Mesenchymal stem cell (in vitro differentiated cells and primary cell): ENCODE results near the gene KRTAP26-1.
A peak's percentile ranks its signal among the peaks of the same experiment; 100 is the strongest.

Source experiments
- DNase-seq: peaks from one replicate; pipeline ENCODE4 v3.0.0-alpha.2; 2013
- H2AFZ ChIP-seq: one replicate; pipeline ENCODE4 v1.6.1; 2013; ENCODE audit warnings: low read depth, mild to moderate bottlenecking, control low read depth, inconsistent platforms, low read length, moderate library complexity
- H2AK5ac ChIP-seq: 2 replicates; pipeline ENCODE4 v1.6.1; 2013; ENCODE audit warnings: low read length, moderate library complexity, mild to moderate bottlenecking, inconsistent platforms; ENCODE audit not compliant: severe bottlenecking
- H2BK120ac ChIP-seq: one replicate; pipeline ENCODE4 v1.6.1; 2013; ENCODE audit warnings: low read depth, mild to moderate bottlenecking, inconsistent platforms, low read length, moderate library complexity
- H2BK12ac ChIP-seq, 2 experiments: one replicate each; pipeline ENCODE4 v1.6.1; 2013; ENCODE audit warnings: inconsistent platforms in 2 of 2, low read length in 2 of 2, mild to moderate bottlenecking in 2 of 2, moderate library complexity in 2 of 2, control low read depth in 1 of 2
- H2BK15ac ChIP-seq: one replicate; pipeline ENCODE4 v1.6.1; 2013; ENCODE audit warnings: mild to moderate bottlenecking, low read depth, inconsistent platforms; ENCODE audit not compliant: poor library complexity, severe bottlenecking
- H2BK5ac ChIP-seq: 2 replicates; pipeline ENCODE4 v1.6.1; 2013; ENCODE audit warnings: low read depth, mild to moderate bottlenecking, low read length, control low read depth, inconsistent platforms; ENCODE audit not compliant: poor library complexity, severe bottlenecking
- H3K14ac ChIP-seq, 2 experiments: one replicate each; pipeline ENCODE4 v1.6.1; 2013; ENCODE audit warnings: inconsistent platforms in 2 of 2, low read length in 2 of 2, control low read depth in 1 of 2, mild to moderate bottlenecking in 1 of 2, moderate library complexity in 1 of 2
- H3K18ac ChIP-seq, 2 experiments: one replicate each; pipeline ENCODE4 v1.6.1; 2013; ENCODE audit warnings: inconsistent platforms in 2 of 2, low read length in 2 of 2, control low read depth in 1 of 2, low read depth in 1 of 2, mild to moderate bottlenecking in 1 of 2
- H3K23ac ChIP-seq, 2 experiments: one replicate each; pipeline ENCODE4 v1.6.1; 2013; ENCODE audit warnings: inconsistent platforms in 2 of 2, low read length in 2 of 2, mild to moderate bottlenecking in 2 of 2, moderate library complexity in 2 of 2, control low read depth in 1 of 2
- H3K27ac ChIP-seq: 2 replicates; pipeline ENCODE4 v1.5.1; 2013; ENCODE audit warnings: mild to moderate bottlenecking, moderate library complexity, low read length, control low read depth, inconsistent platforms; ENCODE audit not compliant: poor library complexity, severe bottlenecking
- H3K27me3 ChIP-seq, 2 experiments: 2 replicates each; pipeline versions ENCODE4 v1.6.1 to v1.7.0; 2013; ENCODE audit warnings: low read length in 2 of 2, mild to moderate bottlenecking in 2 of 2, moderate library complexity in 2 of 2, control low read depth in 1 of 2, inconsistent platforms in 1 of 2; ENCODE audit not compliant: control insufficient read depth in 1 of 2, insufficient read depth in 1 of 2
- H3K36me3 ChIP-seq, 2 experiments: 2 replicates each; pipeline versions ENCODE4 v1.6.1 to v1.7.0; 2013; ENCODE audit warnings: low read length in 2 of 2, control low read depth in 1 of 2, inconsistent platforms in 1 of 2, low read depth in 1 of 2, mild to moderate bottlenecking in 1 of 2; ENCODE audit not compliant: insufficient read depth in 2 of 2, control insufficient read depth in 1 of 2
- H3K4ac ChIP-seq, 2 experiments: one replicate each; pipeline ENCODE4 v1.6.1; 2013; ENCODE audit warnings: inconsistent platforms in 2 of 2, low read length in 2 of 2, mild to moderate bottlenecking in 2 of 2, moderate library complexity in 2 of 2, control low read depth in 1 of 2, low read depth in 1 of 2
- H3K4me1 ChIP-seq: 2 replicates; pipeline ENCODE4 v1.6.1; 2013; ENCODE audit warnings: low read depth, low read length, control low read depth; ENCODE audit not compliant: control insufficient read depth, insufficient read depth
- H3K4me2 ChIP-seq: 2 replicates; pipeline ENCODE4 v1.6.1; 2013; ENCODE audit warnings: low read length, mild to moderate bottlenecking, inconsistent platforms; ENCODE audit not compliant: poor library complexity, severe bottlenecking
- H3K4me3 ChIP-seq, 2 experiments: 2 replicates each; pipeline versions ENCODE4 v1.5.1 to v1.7.0; 2013; ENCODE audit warnings: low read length in 2 of 2, mild to moderate bottlenecking in 2 of 2, control low read depth in 1 of 2, low read depth in 1 of 2; ENCODE audit not compliant: insufficient read depth in 1 of 2
- H3K79me1 ChIP-seq: replicated peaks from 2 replicates; pipeline ENCODE4 v1.6.1; 2013; ENCODE audit warnings: mild to moderate bottlenecking, control low read depth, low read length, inconsistent platforms; ENCODE audit not compliant: poor library complexity, severe bottlenecking
- H3K9ac ChIP-seq: 2 replicates; pipeline ENCODE4 v1.7.0; 2013; ENCODE audit warnings: mild to moderate bottlenecking, low read length, moderate library complexity
- H3K9me3 ChIP-seq: 2 replicates; pipeline ENCODE4 v1.7.0; 2013; ENCODE audit warnings: mild to moderate bottlenecking, low read length; ENCODE audit not compliant: control insufficient read depth
- H4K8ac ChIP-seq: one replicate; pipeline ENCODE4 v1.6.1; 2013; ENCODE audit warnings: inconsistent platforms, mild to moderate bottlenecking, low read length, moderate library complexity
- H4K91ac ChIP-seq: one replicate; pipeline ENCODE4 v1.6.1; 2013; ENCODE audit warnings: mild to moderate bottlenecking, low read length, inconsistent platforms
- WGBS: methylation state at CpG from one replicate; pipeline ENCODE4 v1.1.7; 2013; ENCODE audit warnings: mixed read lengths; 5-methylcytosine and 5-hydroxymethylcytosine counted together

Gene KRTAP26-1

DNA sequence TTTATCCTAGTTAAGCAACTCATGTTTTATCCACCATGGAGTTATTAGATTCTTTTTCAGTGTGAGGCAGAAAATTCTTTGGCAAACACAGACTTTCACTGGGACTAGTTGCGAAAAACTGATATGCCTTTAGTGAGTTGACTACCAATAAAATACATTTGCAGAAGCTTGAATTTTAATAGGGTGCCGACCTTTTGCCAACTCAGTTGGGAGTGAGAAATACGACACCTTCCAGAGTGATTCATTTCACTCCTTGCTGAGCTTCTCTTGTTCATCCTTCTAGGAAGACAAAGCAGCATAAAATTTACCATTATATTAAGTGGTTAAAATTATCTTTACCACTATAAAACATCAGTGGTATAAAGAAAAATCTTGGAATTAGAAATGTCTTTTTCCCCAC, 29.5 kb upstream of the KRTAP26-1 start:
- no peak overlapping the region for H2AFZ ChIP-seq
- H3K9ac ChIP-seq: no peak overlapping the region
- no peak for DNase-seq
- no peak overlapping the region for H2AK5ac ChIP-seq
- no peaks in the 10 kb centered on the region for H3K27me3 ChIP-seq
- H2BK120ac ChIP-seq: no peak overlapping the region
- H3K4me3 ChIP-seq: no peak overlapping the region
- H2BK15ac ChIP-seq: no peak overlapping the region
- H3K36me3 ChIP-seq: no peaks in the 10 kb centered on the region
- no peak overlapping the region for H3K27ac ChIP-seq
- H3K4ac ChIP-seq: no peak overlapping the region
- H3K4me1 ChIP-seq: no peaks in the 10 kb centered on the region
- no peak overlapping the region for H3K23ac ChIP-seq
- no peak overlapping the region for H2BK5ac ChIP-seq
- 33% methylated on average over 1 of the region's 3 CpGs for WGBS
- H3K4me2 ChIP-seq: no peak overlapping the region
- H4K91ac ChIP-seq: no peak overlapping the region
- no peak overlapping the region for H4K8ac ChIP-seq
- H3K14ac ChIP-seq: no peak overlapping the region
- no peaks in the 10 kb centered on the region for H3K9me3 ChIP-seq
- H3K79me1 ChIP-seq: no peaks in the 10 kb centered on the region
- no peak overlapping the region for H2BK12ac ChIP-seq
- H3K18ac ChIP-seq: no peak overlapping the region

DNA sequence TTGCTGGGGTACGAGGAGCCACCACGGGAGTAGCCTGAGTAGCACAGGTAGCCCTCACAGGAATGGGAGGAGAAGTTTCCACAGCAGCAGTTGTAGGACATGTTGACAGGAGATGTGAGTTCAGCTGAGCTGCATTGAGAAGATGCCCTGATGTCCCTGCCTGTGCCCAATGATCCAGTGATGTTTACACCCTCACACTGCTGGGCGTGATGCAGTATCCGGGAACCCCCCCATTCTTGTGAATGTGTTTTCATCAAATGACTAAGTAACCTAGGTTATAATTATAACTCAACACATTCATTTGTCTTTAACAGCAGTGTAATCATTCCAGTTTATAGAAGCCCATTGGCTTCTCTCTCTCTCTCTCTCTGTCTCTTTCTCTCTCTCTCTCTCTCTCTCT, 28.4 kb upstream of the KRTAP26-1 start, which contains the start of gene KRTAP23-1:
Gene KRTAP23-1, minus strand, starts transcription at position 101 of the 400 bp plus-strand sequence. Its CDS starts 0 bp downstream, at position 101.
- Histone ChIP-seq H3K23ac (no peak within 1 kb of the TSS), H3K18ac (no peak within 1 kb of the TSS), H4K8ac (no peak within 1 kb of the TSS), H3K4me1 (no peaks in the 10 kb centered on the region), H3K9me3 (no peaks in the 10 kb centered on the region), H2BK15ac (no peak within 1 kb of the TSS), H3K4me3 (no peak within 1 kb of the TSS), H2AK5ac (no peak within 1 kb of the TSS), H2BK120ac (no peak within 1 kb of the TSS), H3K9ac (no peak within 1 kb of the TSS), H4K91ac (no peak within 1 kb of the TSS), H2BK12ac (no peak within 1 kb of the TSS), H3K4ac (no peak within 1 kb of the TSS), H2AFZ (no peak within 1 kb of the TSS), H3K79me1 (no peaks in the 10 kb centered on the region), H2BK5ac (no peak within 1 kb of the TSS), H3K27me3 (no peaks in the 10 kb centered on the region), H3K36me3 (no peaks in the 10 kb centered on the region), H3K4me2 (no peak within 1 kb of the TSS), H3K14ac (no peak within 1 kb of the TSS), H3K27ac (no peak within 1 kb of the TSS)
- DNase-seq: no peak
- 86% methylated on average over 4 of the region's 4 CpGs for WGBS

DNA sequence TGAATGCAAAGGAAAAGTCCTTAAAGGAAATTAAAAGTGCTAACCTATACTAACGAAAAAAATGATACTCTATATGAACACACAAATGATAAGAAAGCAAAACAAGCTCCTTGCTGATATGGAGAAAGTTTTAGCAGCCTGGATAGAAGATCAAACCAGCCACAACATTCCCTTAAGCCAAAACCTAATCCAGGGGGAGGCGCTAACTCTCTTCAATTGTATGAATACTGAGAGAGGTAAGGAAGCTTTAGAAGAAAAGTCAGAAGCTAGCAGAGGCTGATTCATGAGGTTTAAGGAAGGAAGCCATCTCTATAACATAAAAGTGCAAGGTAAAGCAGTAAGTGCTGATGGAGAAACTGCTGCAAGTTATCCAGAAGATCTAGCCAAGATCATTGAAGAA, 24.9 kb upstream of the KRTAP26-1 start:
- no peak overlapping the region for H4K8ac ChIP-seq
- no peak overlapping the region for H3K23ac ChIP-seq
- no peak overlapping the region for H3K4ac ChIP-seq
- no peak overlapping the region for H2BK12ac ChIP-seq
- H3K27me3 ChIP-seq: no peaks in the 10 kb centered on the region
- H3K18ac ChIP-seq: no peak overlapping the region
- no peak overlapping the region for H3K14ac ChIP-seq
- no peak overlapping the region for H3K9ac ChIP-seq
- no peaks in the 10 kb centered on the region for H3K9me3 ChIP-seq
- no peaks in the 10 kb centered on the region for H3K79me1 ChIP-seq
- DNase-seq: no peak
- no peaks in the 10 kb centered on the region for H3K4me1 ChIP-seq
- no peak overlapping the region for H2AK5ac ChIP-seq
- no peak overlapping the region for H3K27ac ChIP-seq
- no peaks in the 10 kb centered on the region for H3K36me3 ChIP-seq
- no peak overlapping the region for H3K4me2 ChIP-seq
- no peak overlapping the region for H2AFZ ChIP-seq
- H2BK15ac ChIP-seq: no peak overlapping the region
- H3K4me3 ChIP-seq: no peak overlapping the region
- H2BK5ac ChIP-seq: no peak overlapping the region
- H2BK120ac ChIP-seq: no peak overlapping the region
- 43% methylated on average over 1 of the region's 2 CpGs for WGBS
- no peak overlapping the region for H4K91ac ChIP-seq

DNA sequence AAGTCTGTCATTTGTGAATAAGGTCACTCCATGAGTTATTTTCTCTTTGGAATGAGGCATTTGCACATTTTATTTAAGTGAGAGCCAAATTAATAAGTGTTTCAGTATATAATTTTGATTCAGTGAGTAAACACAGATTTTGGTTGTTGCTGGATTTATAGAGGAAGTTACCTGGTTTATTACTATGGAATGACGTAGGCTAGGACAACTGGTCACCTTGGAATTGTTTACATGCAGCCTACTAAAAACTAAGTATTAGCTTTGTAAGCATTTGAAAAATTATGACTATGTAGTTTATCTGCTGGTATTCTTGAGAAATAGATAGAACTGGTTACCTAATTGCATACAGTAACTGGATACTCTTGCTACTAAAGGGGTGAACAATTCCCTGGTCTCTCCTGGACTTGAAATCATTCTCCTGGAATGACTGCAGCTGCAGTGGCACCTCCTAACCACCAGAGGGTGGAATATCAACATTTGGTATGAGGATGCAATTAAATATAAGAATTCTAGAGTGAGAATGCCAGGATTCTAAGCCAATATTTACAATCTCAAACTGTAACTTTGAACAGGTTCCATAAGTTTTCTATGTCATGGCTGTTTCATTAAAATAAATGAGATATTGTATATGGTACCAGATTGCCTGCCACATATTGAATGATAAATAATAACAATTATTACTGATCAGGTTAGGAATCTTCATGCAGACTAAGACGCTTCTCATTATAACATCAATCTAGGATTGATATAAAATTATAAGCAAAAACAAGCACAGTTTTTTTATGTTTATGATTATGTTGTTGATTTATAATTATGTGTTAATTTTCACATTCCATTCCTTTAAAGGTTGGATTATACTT, 20.8 kb upstream of the KRTAP26-1 start:
- H4K8ac ChIP-seq: no peak overlapping the region
- H3K23ac ChIP-seq: no peak overlapping the region
- H2AFZ ChIP-seq: no peak overlapping the region
- no peak overlapping the region for H2BK15ac ChIP-seq
- H3K27me3 ChIP-seq: no peaks in the 10 kb centered on the region
- H3K79me1 ChIP-seq: no peaks in the 10 kb centered on the region
- no peak overlapping the region for H2BK5ac ChIP-seq
- DNase-seq: peak; percentile 13
- H3K36me3 ChIP-seq: no peaks in the 10 kb centered on the region
- H3K9ac ChIP-seq: no peak overlapping the region
- no peak overlapping the region for H2BK12ac ChIP-seq
- no peak overlapping the region for H2BK120ac ChIP-seq
- no peak overlapping the region for H3K4ac ChIP-seq
- H3K4me2 ChIP-seq: no peak overlapping the region
- WGBS: 42% methylated on average over 1 of the region's 2 CpGs
- H3K27ac ChIP-seq: no peak overlapping the region
- no peaks in the 10 kb centered on the region for H3K9me3 ChIP-seq
- H3K4me3 ChIP-seq: no peak overlapping the region
- no peak overlapping the region for H3K18ac ChIP-seq
- H2AK5ac ChIP-seq: no peak overlapping the region
- H3K4me1 ChIP-seq: peaks cover 1% of the 10 kb centered on the region
- no peak overlapping the region for H4K91ac ChIP-seq
- no peak overlapping the region for H3K14ac ChIP-seq
